Midbrain (tissue), 1 donor: Measurements from ENCODE around the gene FANCF.

Source experiments
- DNase-seq: peaks from one replicate; lab custom pipeline; 2025; lab: John Stamatoyannopoulos, UW

FANCF gene

DNA sequence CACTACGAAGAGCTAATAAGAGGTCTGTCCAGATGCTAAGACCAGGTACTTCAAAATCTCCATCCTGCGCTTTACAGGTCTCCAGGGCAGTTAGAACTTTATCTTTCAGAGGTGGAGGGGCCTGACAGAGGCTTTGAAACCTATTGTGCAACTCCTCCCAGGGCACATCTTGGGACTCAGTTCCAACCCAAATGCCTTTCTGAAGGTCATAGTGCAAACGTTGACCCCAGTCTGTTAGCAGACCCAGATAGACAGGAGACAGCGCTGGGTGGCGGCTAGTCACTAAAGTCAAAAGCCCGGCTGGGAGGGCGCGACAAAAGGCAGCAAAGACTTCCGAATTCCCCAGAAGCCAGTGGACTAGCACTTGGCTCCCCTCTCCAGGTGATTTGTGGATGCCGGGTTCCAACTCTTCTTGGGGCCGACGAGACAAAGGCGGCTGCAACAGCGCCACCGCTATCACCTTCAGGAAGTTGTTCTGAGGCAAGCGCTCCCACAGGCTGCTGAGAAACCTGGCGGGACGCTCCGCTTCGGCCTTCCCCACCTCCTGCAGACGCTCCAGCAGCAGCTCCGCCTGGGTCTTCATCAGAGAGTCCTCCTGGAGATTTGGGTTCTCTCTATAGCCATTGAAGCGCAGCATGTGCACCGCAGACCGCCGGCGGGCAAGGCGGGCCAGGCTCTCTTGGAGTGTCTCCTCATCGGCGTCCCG, 728 bp downstream of the FANCF start:
- peak; percentile 71 for DNase-seq

- DNase-seq: no peak
Measured at GRCh38 chr11:22617868-22618267, 7.8 kb downstream of the FANCF start.

DNA sequence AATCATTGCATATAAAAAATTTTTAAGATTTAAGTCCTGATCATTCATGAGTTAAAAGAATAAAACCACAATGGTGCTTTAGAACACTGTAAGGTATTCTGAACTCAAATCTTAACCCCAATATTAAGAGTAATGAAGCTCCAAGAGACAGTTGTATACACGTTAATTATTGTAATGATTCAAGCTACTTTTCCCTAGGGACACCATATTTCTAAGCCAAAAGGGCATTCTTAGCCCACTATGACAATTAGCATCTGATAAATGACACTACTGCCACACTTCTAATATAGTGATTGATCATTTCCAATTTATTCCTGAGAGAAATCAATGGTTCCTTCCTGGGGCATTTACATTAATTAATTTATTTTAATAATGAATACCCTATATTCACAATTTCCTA, 21.7 kb downstream of the FANCF start:
- no peak for DNase-seq

- DNase-seq: no peak
Measured at GRCh38 chr11:22602504-22602903, 23.1 kb downstream of the FANCF start.

DNA sequence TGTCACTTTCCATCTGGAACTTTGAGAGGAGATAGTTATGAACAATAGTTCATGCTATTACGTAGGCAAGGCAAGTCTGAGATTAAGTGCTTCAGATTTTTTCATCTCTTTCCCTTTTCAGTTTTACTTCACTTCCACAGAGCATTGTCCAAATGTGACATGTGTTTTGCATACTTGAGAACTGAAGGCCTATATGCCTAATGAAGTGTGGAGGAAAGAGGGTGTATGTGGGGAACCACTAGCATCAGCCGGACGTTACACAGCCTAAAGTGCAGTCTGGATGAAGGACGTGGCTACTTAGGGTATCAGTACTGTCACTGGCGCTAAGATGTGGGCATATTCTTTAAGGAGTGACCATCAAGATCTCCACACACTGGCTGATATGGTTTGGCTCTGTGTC, 26.2 kb downstream of the FANCF start:
- DNase-seq: no peak

- DNase-seq: no peak
Measured at GRCh38 chr11:22597062-22597461, 28.6 kb downstream of the FANCF start.

DNA sequence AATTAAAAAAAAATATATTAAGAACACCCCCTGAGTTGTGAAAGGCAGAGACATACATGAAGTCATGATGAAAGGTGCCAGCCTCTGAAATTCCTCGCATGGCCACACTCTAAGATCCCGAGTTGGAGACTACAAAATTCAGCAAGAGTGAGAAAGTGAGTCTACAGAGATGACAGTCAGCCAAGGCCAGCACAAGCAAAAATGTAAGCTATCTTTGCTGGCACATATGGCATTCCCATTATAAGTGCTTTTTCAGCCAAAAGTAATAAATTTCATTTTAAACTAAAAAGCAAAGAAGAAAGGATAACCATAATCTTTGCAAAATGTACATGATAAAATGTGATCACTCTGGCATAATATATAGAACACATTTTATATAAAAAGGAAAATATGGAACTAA, 40.6 kb downstream of the FANCF start:
- DNase-seq: no peak

DNA sequence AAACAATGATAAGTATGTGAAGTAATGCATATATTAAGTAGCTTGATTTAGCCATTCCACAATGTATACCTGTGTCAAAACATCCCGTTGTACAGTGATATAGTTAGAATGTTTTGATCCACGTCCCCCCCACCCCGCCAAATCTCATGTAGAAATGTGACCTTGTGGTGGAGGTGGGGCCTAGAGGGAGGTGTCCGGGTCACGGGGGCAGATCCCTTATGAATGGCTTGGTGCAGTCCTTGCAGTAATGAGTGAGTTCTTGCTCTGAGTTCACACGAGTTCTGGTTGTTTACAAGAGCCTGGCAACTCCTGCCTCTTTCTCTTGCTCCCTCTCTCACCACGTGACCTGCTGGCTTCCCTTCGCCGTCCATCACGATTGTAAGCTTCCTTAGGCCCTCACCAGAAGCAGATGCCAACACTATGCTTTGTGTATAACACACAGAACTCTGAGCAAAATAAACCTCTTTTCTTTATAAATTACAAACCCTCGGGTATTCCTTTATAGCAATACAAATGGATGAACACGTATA, 41.6 kb downstream of the FANCF start:
- no peak for DNase-seq

- no peak for DNase-seq
Measured at GRCh38 chr11:22582151-22582410, 43.5 kb downstream of the FANCF start.

DNA sequence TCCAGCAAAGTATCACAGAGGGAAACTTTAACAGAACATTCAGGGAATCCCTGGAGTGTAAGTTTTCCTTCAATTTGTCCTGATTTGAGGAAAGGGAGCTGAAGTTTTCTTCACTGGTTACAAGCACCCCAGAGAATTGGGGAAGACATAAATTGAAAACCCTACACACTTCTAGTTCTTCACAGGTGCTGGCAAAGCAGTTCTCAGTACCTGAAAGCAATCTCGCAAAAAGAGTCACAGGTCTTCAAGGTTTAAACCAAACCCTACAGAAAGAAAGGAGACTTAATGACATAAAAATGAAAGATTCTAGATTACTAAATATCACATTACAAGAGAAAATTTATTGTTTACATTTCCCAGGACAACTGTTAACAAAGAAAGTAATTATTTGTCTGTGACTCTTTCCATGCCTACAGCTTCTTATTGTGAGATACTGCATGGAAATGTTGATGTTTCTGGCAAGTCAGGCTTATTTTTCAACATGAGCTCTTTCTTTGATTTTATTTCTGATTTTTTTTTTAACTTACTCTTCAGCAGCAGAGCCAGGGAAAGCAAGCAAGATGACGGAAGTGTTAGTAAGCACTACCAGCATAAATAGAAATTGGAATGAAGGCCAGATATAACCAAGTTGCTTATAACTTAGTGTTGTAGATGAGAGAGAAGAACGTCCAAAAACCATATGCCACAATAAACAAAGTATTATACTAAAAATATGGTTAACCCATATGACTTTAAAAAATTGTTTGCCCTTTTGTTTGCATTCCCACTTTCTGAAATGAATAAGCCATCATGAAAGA, 44.1 kb downstream of the FANCF start:
- no peak for DNase-seq

DNA sequence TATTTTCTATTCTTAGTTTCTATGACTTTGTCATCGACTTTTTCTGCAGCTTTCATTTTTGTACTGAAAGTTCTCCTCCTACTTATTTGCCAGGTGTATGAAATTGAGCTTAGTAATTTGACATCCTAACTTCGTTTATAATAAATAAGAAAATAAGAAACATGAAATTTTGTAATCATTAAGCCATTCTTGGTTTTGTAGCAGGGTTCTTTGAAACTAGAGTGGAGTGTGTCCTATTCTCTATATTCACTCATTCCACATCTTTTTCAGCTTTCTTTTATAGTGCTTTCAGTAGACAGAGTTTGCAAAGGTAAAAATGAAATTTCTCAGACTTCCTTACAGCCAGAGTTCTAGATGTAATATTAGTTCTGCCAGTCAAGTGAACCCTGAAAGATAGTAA, 47.8 kb downstream of the FANCF start:
- DNase-seq: no peak
